Ishikawa (cell line): Measurements from ENCODE around the gene FUCA2.

Experiments used
- CEBPB ChIP-seq: IDR thresholded peaks from 2 replicates; pipeline ENCODE4 v1.6.1; 2012
- EP300 ChIP-seq: IDR thresholded peaks from 2 replicates; pipeline ENCODE4 v1.6.1; 2012; ENCODE audit warnings: borderline replicate concordance
- NFIC ChIP-seq: IDR thresholded peaks from 2 replicates; pipeline ENCODE4 v1.6.1; 2012
- TAF1 ChIP-seq: IDR thresholded peaks from 2 replicates; pipeline ENCODE4 v1.6.1; 2012; ENCODE audit warnings: low read depth, mild to moderate bottlenecking
- TCF12 ChIP-seq: IDR thresholded peaks from 2 replicates; pipeline ENCODE4 v1.6.1; 2012; ENCODE audit warnings: low read depth
- TEAD4 ChIP-seq: IDR thresholded peaks from 2 replicates; pipeline ENCODE4 v1.6.1; 2012
- YY1 ChIP-seq: IDR thresholded peaks from 2 replicates; pipeline ENCODE4 v1.6.1; 2012; ENCODE audit warnings: low read depth
- TF ChIP-seq, protein P1 (sequence below): IDR thresholded peaks from 2 replicates; pipeline ENCODE4 v1.6.1; 2012; ENCODE audit warnings: low read depth, mild to moderate bottlenecking
- TF ChIP-seq, protein P2 (sequence below): IDR thresholded peaks from 2 replicates; pipeline ENCODE4 v1.6.1; 2012

DNA sequence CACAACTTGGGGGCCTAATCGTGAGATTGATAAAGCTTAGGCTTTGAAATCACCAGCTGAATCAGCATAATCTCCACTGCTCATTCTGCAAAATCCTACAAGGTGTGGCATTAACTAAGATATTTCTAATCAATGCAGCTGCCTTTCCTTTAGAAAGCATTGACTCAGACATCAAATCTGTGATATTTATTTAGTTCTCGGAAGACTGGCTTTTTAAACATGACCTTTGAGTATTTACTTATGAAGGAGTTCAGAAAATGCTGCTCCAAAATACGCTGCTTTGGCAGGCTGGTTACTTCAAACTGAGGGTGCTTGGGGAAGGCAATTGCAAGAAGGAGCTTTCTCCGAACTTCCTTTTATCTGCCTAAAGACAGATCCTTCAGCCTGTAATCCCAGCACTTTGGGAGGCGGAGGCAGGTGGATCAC lies 23.7 kb upstream of the FUCA2 start:
- no peak for TF ChIP-seq EP300
- TF ChIP-seq YY1: no peak
- no peak for TF ChIP-seq NFIC
- no peak for TF ChIP-seq CEBPB
- TF ChIP-seq, protein P1, sequence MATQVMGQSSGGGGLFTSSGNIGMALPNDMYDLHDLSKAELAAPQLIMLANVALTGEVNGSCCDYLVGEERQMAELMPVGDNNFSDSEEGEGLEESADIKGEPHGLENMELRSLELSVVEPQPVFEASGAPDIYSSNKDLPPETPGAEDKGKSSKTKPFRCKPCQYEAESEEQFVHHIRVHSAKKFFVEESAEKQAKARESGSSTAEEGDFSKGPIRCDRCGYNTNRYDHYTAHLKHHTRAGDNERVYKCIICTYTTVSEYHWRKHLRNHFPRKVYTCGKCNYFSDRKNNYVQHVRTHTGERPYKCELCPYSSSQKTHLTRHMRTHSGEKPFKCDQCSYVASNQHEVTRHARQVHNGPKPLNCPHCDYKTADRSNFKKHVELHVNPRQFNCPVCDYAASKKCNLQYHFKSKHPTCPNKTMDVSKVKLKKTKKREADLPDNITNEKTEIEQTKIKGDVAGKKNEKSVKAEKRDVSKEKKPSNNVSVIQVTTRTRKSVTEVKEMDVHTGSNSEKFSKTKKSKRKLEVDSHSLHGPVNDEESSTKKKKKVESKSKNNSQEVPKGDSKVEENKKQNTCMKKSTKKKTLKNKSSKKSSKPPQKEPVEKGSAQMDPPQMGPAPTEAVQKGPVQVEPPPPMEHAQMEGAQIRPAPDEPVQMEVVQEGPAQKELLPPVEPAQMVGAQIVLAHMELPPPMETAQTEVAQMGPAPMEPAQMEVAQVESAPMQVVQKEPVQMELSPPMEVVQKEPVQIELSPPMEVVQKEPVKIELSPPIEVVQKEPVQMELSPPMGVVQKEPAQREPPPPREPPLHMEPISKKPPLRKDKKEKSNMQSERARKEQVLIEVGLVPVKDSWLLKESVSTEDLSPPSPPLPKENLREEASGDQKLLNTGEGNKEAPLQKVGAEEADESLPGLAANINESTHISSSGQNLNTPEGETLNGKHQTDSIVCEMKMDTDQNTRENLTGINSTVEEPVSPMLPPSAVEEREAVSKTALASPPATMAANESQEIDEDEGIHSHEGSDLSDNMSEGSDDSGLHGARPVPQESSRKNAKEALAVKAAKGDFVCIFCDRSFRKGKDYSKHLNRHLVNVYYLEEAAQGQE: no peak
- TF ChIP-seq, protein P2, sequence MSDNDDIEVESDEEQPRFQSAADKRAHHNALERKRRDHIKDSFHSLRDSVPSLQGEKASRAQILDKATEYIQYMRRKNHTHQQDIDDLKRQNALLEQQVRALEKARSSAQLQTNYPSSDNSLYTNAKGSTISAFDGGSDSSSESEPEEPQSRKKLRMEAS: no peak
- TF ChIP-seq TCF12: no peak
- TF ChIP-seq TEAD4: no peak
- TF ChIP-seq TAF1: no peak
